ENCODE measurements around the gene P4HTM. TPM values are rescaled to one million over a fixed set of nuclear protein-coding genes. Genes with fewer than 3 reads are reported as not detected.

Gene P4HTM
- total and polyA plus RNA-seq, 2 of the 8 experiments (the other 6 are each of a cell fraction or from before 2014, with no cell fraction given): 19.1 to 25.4 TPM

DNA sequence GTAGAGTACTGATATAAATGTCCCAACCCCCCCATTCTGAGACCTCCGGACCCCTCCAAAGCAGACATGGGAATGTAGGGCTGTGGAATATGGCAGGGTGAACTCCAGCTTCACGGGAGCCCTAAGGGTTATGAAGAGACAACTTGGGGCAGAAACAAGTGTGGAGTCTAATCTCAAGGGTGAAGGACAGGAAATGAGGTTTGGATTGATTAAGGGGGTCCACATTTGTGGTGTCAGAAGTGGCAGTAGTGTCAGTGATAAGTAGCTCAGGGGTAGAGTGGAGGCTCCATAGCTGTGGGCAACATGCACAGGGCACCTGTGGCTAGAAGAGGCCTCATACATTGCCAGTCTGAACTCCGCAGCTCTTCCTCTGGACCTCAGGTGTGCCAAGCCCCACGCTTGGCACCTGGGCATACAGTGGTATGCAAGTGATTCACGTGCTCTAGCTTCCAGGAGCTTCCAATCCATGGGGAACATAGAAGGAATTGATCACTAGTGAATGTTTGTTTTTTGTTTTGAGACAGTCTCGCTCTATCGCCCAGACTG lies 4.1 kb upstream of the P4HTM start:
- Histone ChIP-seq H2BK120ac (replicated peaks; ENCODE audit: low read depth, low read length) (no peak overlapping the region), H3K4ac (replicated peaks; ENCODE audit: insufficient read length, low read depth, low read length) (no peak overlapping the region), H3K9ac (replicated peaks in 1 of 4; ENCODE audit: extremely low read depth in 1 of 4, low read depth in 3 of 4, low read length in 3 of 4) (no peak overlapping the region), H3K79me2 (ENCODE audit: control insufficient read depth in 1 of 2, insufficient read depth in 2 of 2, low read length in 2 of 2) (peaks cover 0 to 8% of the 10 kb centered on the region in 2 experiments; a peak in 1 of 4 replicates), H3K9me3 (ENCODE audit: insufficient read depth in 2 of 2, low read depth in 1 of 2, low read length in 1 of 2) (no peaks in the 10 kb centered on the region), H2BK12ac (ENCODE audit: low read depth, low read length) (no peak overlapping the region), H4K8ac (ENCODE audit: extremely low read depth, insufficient read depth, low read length) (no peak overlapping the region), H4K5ac (ENCODE audit: insufficient read length, low read depth, low read length) (no peak overlapping the region), H3K27me3 (replicated peaks in 1 of 4; ENCODE audit: control insufficient read depth in 3 of 4, extremely low read depth in 1 of 4, insufficient read depth in 3 of 4, low read length in 3 of 4) (no peaks in the 10 kb centered on the region), H3K23me2 (ENCODE audit: low read depth, low read length) (peaks cover 16% of the 10 kb centered on the region), H3K4me2 (ENCODE audit: insufficient read depth in 1 of 2, low read depth in 2 of 2, low read length in 2 of 2) (no peak overlapping the region), H2BK20ac (ENCODE audit: low read length) (no peak overlapping the region), H3K4me3 (ENCODE audit: extremely low read depth in 1 of 4, insufficient read depth in 2 of 4, low read depth in 3 of 4, low read length in 4 of 4) (no peak overlapping the region), H3K56ac (replicated peaks; ENCODE audit: insufficient read length, low read depth, low read length) (no peak overlapping the region), H3K18ac (ENCODE audit: extremely low read depth, low read length) (no peak overlapping the region), H3K79me1 (ENCODE audit: low read depth, low read length) (peaks cover 2% of the 10 kb centered on the region; the same call in 1 of the 2 replicates), H2BK5ac (ENCODE audit: low read depth, low read length) (no peak overlapping the region), H2AK5ac (ENCODE audit: low read depth, low read length) (no peak overlapping the region), H2AFZ (ENCODE audit: low read length) (no peak overlapping the region), H3K27ac (ENCODE audit: low read depth, low read length) (no peak overlapping the region), H3K36me3 (ENCODE audit: control insufficient read depth in 2 of 4, insufficient read depth in 4 of 4, low read length in 3 of 4) (peaks cover 5 to 40% (median 27%) of the 10 kb centered on the region in 4 experiments), H3K23ac (ENCODE audit: insufficient read length) (no peak overlapping the region), H4K20me1 (replicated peaks in 1 of 2; ENCODE audit: control insufficient read depth in 1 of 2, insufficient read depth in 2 of 2, low read length in 2 of 2) (peaks cover 3 to 11% of the 10 kb centered on the region in 2 experiments), H2BK15ac (ENCODE audit: low read length) (no peak overlapping the region), H3K4me1 (replicated peaks in 1 of 4; ENCODE audit: control insufficient read depth in 3 of 4, insufficient read depth in 4 of 4, low read length in 3 of 4) (peaks cover 0 to 7% (median 6%) of the 10 kb centered on the region in 4 experiments; a peak in 3 of 7 replicates), H4K91ac (replicated peaks; ENCODE audit: insufficient read length, low read length) (no peak overlapping the region), H3K14ac (ENCODE audit: insufficient read length) (no peak overlapping the region)
- 90% methylated on average over 7 of the region's 7 CpGs; no CpG with 5 or more reads in 1 of the 2 experiments for WGBS, 2 experiments (ENCODE audit: extremely low coverage in 1 of 2, insufficient coverage in 1 of 2, insufficient read length in 1 of 2, insufficient replicate concordance in 2 of 2, low coverage in 1 of 2, low lambda C conversion rate in 2 of 2, missing lambda C conversion rate in 1 of 2)
- TF ChIP-seq TEAD4 (IDR thresholded peaks at IDR 0.05; ENCODE audit: low read depth, low read length): no peak
- 0 out of 2 replicates have a peak, but pooled peaks have one; percentile 23 for TF ChIP-seq POLR2AphosphoS5 (IDR thresholded peaks at IDR 0.05; ENCODE audit: low read depth, low read length)
- POLR2A ChIA-PET (ENCODE audit: partially characterized antibody): interaction anchor here (0.9 to 38.8 kb wide), 6 partner anchors 11 to 108 kb away, joined by 3 to 1518 read pairs (median 7); partner anchors contain the start of genes DALRD3, IMPDH2, NDUFAF3 and QRICH1
- no peak for DNase-seq (ENCODE audit: low read depth in 1 of 2, low spot score in 2 of 2)
- FAIRE-seq: no peak
- CTCF ChIA-PET (ENCODE audit: partially characterized antibody): interaction anchor here (0.6 to 19.9 kb wide), 9 partner anchors 9 to 299 kb away, joined by 3 to 467 read pairs (median 3); partner anchors contain the start of genes DALRD3, NDUFAF3 and WDR6

Measured in H1 (cell line).